ACC112 (cell line): ENCODE data around the gene OOEP.
A peak's percentile ranks its signal among the peaks of the same experiment; 100 is the strongest.

ENCODE experiments used
- H2AFZ ChIP-seq: fragments of 200-600 bp; sonication (generic); one replicate; pipeline ENCODE4 v1.6.0; 2017; ENCODE audit warnings: antibody characterized with exemption, low read length; ENCODE audit not compliant: unreplicated experiment
- H3K27ac ChIP-seq: fragments of 200-600 bp; sonication (generic); 2 replicates; pipeline ENCODE4 v1.5.1; 2014; ENCODE audit warnings: low read depth, mild to moderate bottlenecking, antibody characterized with exemption, low read length, moderate library complexity
- H3K27me3 ChIP-seq: fragments of 200-600 bp; sonication (generic); 2 replicates; pipeline ENCODE4 v1.6.1; 2014; ENCODE audit warnings: mild to moderate bottlenecking, antibody characterized with exemption, low read length, moderate library complexity, mixed read lengths; ENCODE audit not compliant: insufficient read depth
- H3K36me3 ChIP-seq: fragments of 200-600 bp; sonication (generic); 2 replicates; pipeline ENCODE4 v1.6.1; 2016; ENCODE audit warnings: mild to moderate bottlenecking, antibody characterized with exemption, low read length, moderate library complexity, mixed read lengths; ENCODE audit not compliant: insufficient read depth
- H3K4me1 ChIP-seq: fragments of 200-600 bp; sonication (generic); one replicate; pipeline ENCODE4 v1.6.1; 2016; ENCODE audit warnings: low read length, mixed read lengths; ENCODE audit not compliant: insufficient read depth, unreplicated experiment, control insufficient read depth
- H3K4me3 ChIP-seq: fragments of 200-600 bp; sonication (generic); 2 replicates; pipeline ENCODE4 v1.5.1; 2014; ENCODE audit warnings: mild to moderate bottlenecking, low read depth, low read length
- H3K79me2 ChIP-seq: fragments of 200-600 bp; sonication (generic); one replicate; pipeline ENCODE4 v1.6.0; 2016; ENCODE audit warnings: low read length; ENCODE audit not compliant: control insufficient read depth, unreplicated experiment, insufficient read depth

Gene OOEP

DNA sequence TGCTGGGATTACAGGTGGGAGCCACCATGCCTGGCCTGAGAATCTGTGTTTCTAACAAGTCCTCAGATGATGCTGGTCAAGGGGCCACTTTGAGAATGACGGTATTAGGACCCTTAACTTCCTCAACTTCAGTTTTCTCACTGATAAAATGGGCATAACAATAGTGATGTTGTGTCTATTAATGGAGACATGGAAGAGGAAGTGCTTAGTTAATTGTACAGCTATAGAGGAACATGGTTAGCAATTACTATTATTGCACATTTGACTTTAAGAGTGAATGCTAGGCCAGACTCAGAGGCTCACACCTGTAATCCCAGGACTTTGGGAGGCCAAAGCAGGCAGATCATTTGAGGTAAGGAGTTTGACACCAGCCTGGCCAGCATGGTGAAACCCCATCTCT is 28.4 kb downstream of the OOEP start:
- Histone ChIP-seq H3K79me2 (no peaks in the 10 kb centered on the region), H3K36me3 (no peaks in the 10 kb centered on the region), H3K4me3 (no peak overlapping the region), H3K4me1 (no peaks in the 10 kb centered on the region), H3K27me3 (0 out of 2 replicates have a peak, but pooled peaks cover 3% of the 10 kb centered on the region), H3K27ac (no peak overlapping the region), H2AFZ (no peak overlapping the region)

DNA sequence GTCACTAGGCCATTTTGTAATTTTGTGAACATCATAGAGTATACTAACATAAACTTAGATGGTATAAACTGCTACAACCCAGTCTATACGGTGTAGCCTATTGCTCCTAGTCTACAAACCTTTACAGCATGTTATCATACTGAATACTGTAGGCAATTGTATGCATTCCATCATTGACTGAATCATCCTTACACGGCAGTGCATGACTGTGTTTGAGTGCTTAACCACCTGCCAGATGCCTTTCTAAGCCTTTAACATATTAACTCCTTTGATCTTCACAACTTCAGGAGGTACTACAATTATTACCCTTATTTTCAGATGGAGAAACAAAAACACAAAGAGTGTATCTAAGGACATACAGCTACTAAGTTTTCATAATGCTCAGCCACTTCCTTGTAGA is 29.6 kb downstream of the OOEP start:
- Histone ChIP-seq H2AFZ (no peak overlapping the region), H3K36me3 (no peaks in the 10 kb centered on the region), H3K27me3 (0 out of 2 replicates have a peak, but pooled peaks cover 3% of the 10 kb centered on the region), H3K4me1 (no peaks in the 10 kb centered on the region), H3K4me3 (no peak overlapping the region), H3K79me2 (no peaks in the 10 kb centered on the region), H3K27ac (no peak overlapping the region)

GRCh38 chr6:73339340-73339739 is 30.4 kb downstream of the OOEP start:
- Histone ChIP-seq H3K36me3 (no peaks in the 10 kb centered on the region), H3K79me2 (no peaks in the 10 kb centered on the region), H3K4me3 (no peak overlapping the region), H3K27ac (no peak overlapping the region), H2AFZ (no peak overlapping the region), H3K4me1 (no peaks in the 10 kb centered on the region), H3K27me3 (0 out of 2 replicates have a peak, but pooled peaks cover 3% of the 10 kb centered on the region)

- Histone ChIP-seq H2AFZ (peak overlapping the region; percentile 60), H3K27ac (no peak overlapping the region), H3K27me3 (no peaks in the 10 kb centered on the region; the same call in 1 of the 2 replicates), H3K4me3 (no peak overlapping the region), H3K79me2 (no peaks in the 10 kb centered on the region), H3K4me1 (peaks cover 8% of the 10 kb centered on the region), H3K36me3 (no peaks in the 10 kb centered on the region)
Measured at GRCh38 chr6:73329201-73329600, 40.5 kb downstream of the OOEP start.

GRCh38 chr6:73328790-73329189 is 40.9 kb downstream of the OOEP start:
- Histone ChIP-seq H3K36me3 (no peaks in the 10 kb centered on the region), H2AFZ (peak overlapping the region; percentile 60), H3K27ac (no peak overlapping the region), H3K4me3 (no peak overlapping the region), H3K79me2 (no peaks in the 10 kb centered on the region), H3K4me1 (peaks cover 8% of the 10 kb centered on the region), H3K27me3 (no peaks in the 10 kb centered on the region; the same call in 1 of the 2 replicates)

DNA sequence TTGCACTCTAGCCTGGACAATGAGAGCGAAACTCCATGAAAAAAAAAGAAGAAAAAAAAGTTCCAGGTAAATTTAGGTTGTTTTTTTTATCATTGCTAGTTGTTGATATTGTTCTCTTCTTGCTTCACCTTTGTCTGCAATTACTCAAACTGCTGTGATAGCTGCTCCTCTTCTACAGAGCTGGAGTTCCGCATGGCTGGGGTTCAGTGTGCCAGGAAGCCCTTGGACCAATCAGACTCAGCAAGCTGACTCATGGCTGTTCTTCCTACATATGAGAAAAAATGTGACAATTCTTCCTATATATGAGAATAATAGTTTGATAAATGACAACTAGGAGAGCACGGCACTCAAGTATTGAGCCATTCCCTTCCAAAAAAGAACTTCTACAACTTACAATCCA is 44.0 kb downstream of the OOEP start:
- Histone ChIP-seq H3K79me2 (no peaks in the 10 kb centered on the region), H3K4me3 (no peak overlapping the region), H2AFZ (no peak overlapping the region), H3K36me3 (no peaks in the 10 kb centered on the region), H3K27me3 (no peaks in the 10 kb centered on the region), H3K4me1 (peaks cover 8% of the 10 kb centered on the region), H3K27ac (no peak overlapping the region)

- Histone ChIP-seq H3K36me3 (no peaks in the 10 kb centered on the region), H3K4me3 (no peak overlapping the region), H3K27me3 (no peaks in the 10 kb centered on the region), H3K4me1 (peaks cover 8% of the 10 kb centered on the region), H3K79me2 (no peaks in the 10 kb centered on the region), H3K27ac (no peak overlapping the region), H2AFZ (no peak overlapping the region)
Measured at GRCh38 chr6:73323323-73323722, 46.4 kb downstream of the OOEP start.
